HCT116 (cell line): ENCODE measurements around the gene PTGDS. TPM values are rescaled to one million over a fixed set of nuclear protein-coding genes. Genes with fewer than 3 reads are reported as not detected.

Experiments
- ATAC-seq: fragments of 200-7000 bp; cut with Tn5 transposase; 2 replicates; pipeline ENCODE4 v1.9.1; 2020; ENCODE audit warnings: mild to moderate bottlenecking, moderate library complexity
- BruUV-seq: library from RNA; stranded (reverse); fragments of 400-500 nt; replicated peaks from 2 replicates; lab custom pipeline; 2021; lab: Mats Ljungman, UMichigan
- CTCF ChIA-PET: fragments of 300-600 bp; sonication (Branson Sonifier 250); formaldehyde crosslinking; loops from one replicate; lab custom pipeline; 2021; ENCODE audit warnings: antibody characterized with exemption; lab: Charles Lee
- POLR2A ChIA-PET: fragments of 300-600, 350-600 bp; sonication (Branson Sonifier 250); formaldehyde crosslinking; loops from one replicate; lab custom pipeline; 2021; ENCODE audit warnings: antibody characterized with exemption; lab: Charles Lee
- RAD21 ChIA-PET, 2 experiments: fragments of 300-600 bp; sonication (Branson Sonifier 250); formaldehyde crosslinking; loops; one replicate each; lab custom pipeline; 2023; ENCODE audit warnings: low total read pairs in 2 of 2; ENCODE audit not compliant: uncharacterized antibody in 2 of 2, unreplicated experiment in 2 of 2, low non-redundant PET in 1 of 2; lab: Charles Lee
- DNase-seq: peaks from one replicate; pipeline ENCODE4 v3.0.0-alpha.2; 2010; ENCODE audit warnings: low read depth, low spot score
- H2AFZ ChIP-seq: fragments of 200-600 bp; shearing (Covaris generic), sonication (generic); 2 replicates; pipeline ENCODE4 v1.6.1; 2017; ENCODE audit warnings: low read depth, mixed run types, mixed read lengths, antibody characterized with exemption, low read length; ENCODE audit not compliant: poor library complexity, severe bottlenecking
- H3K27ac ChIP-seq: 2 replicates; pipeline ENCODE4 v1.5.1; 2012; ENCODE audit warnings: low read depth, low read length
- H3K27me3 ChIP-seq: fragments of 200-600 bp; sonication (generic); 2 replicates; pipeline ENCODE4 v1.6.1; 2016; ENCODE audit warnings: mixed run types, low read length, mixed read lengths; ENCODE audit not compliant: insufficient read depth
- H3K36me3 ChIP-seq, 2 experiments: fragments of 200-500 bp in 1 of 2; fragments of 200-600 bp in 1 of 2; sonication (Bioruptor generic) in 1 of 2; sonication (generic) in 1 of 2; 2 replicates each; pipeline versions ENCODE4 v1.5.1 to v1.6.1; 2014 to 2016; ENCODE audit warnings: low read length in 2 of 2, inconsistent platforms in 1 of 2, mixed read lengths in 1 of 2, mixed run types in 1 of 2; ENCODE audit not compliant: insufficient read depth in 2 of 2, control insufficient read depth in 1 of 2
- H3K4me1 ChIP-seq, 2 experiments: fragments of 200-600 bp in 1 of 2; sonication (generic) in 1 of 2; 2 replicates each; pipeline versions ENCODE4 v1.5.1 to v1.6.1; 2012 to 2017; ENCODE audit warnings: low read length in 2 of 2, inconsistent platforms in 1 of 2, mild to moderate bottlenecking in 1 of 2, mixed read lengths in 1 of 2, mixed run types in 1 of 2, moderate library complexity in 1 of 2; ENCODE audit not compliant: insufficient read depth in 2 of 2, control insufficient read depth in 1 of 2
- H3K4me2 ChIP-seq: fragments of 200-600 bp; sonication (generic); 2 replicates; pipeline ENCODE4 v1.6.1; 2017; ENCODE audit warnings: mixed run types, low read length, mixed read lengths
- H3K4me3 ChIP-seq, 2 experiments: fragments of 200-600 bp in 1 of 2; sonication (generic) in 1 of 2; replicated peaks in 1 of 2; 2 replicates each; pipeline ENCODE4 v1.5.1; 2011 to 2016; ENCODE audit warnings: low read length in 2 of 2, control low read depth in 1 of 2, low read depth in 1 of 2, mild to moderate bottlenecking in 1 of 2, mixed read lengths in 1 of 2, mixed run types in 1 of 2
- H3K79me2 ChIP-seq: fragments of 200-600 bp; sonication (generic); 2 replicates; pipeline ENCODE4 v1.6.1; 2017; ENCODE audit warnings: mild to moderate bottlenecking, mixed run types, low read length, moderate library complexity, mixed read lengths; ENCODE audit not compliant: insufficient read depth
- H3K9ac ChIP-seq: fragments of 200-600 bp; sonication (generic); 2 replicates; pipeline ENCODE4 v1.6.1; 2016; ENCODE audit warnings: low read length, mixed read lengths
- H3K9me2 ChIP-seq: fragments of 200-600 bp; sonication (generic), shearing (Covaris generic); 2 replicates; pipeline ENCODE4 v1.6.1; 2017; ENCODE audit warnings: mixed run types, mild to moderate bottlenecking, moderate library complexity; ENCODE audit not compliant: insufficient read depth
- H3K9me3 ChIP-seq, 2 experiments: fragments of 200-500 bp in 1 of 2; fragments of 200-600 bp in 1 of 2; sonication (Bioruptor generic) in 1 of 2; sonication (generic) in 1 of 2; 2 replicates each; pipeline ENCODE4 v1.6.1; 2014 to 2017; ENCODE audit warnings: low read length in 2 of 2, mixed read lengths in 2 of 2, inconsistent platforms in 1 of 2, low read depth in 1 of 2, mild to moderate bottlenecking in 1 of 2, mixed run types in 1 of 2, moderate library complexity in 1 of 2; ENCODE audit not compliant: control insufficient read depth in 1 of 2, insufficient read depth in 1 of 2
- H4K20me1 ChIP-seq: fragments of 200-600 bp; sonication (generic), shearing (Covaris generic); 2 replicates; pipeline ENCODE4 v1.6.1; 2017; ENCODE audit warnings: mixed run types, mild to moderate bottlenecking, moderate library complexity; ENCODE audit not compliant: insufficient read depth
- ATF3 ChIP-seq: IDR thresholded peaks from 2 replicates; pipeline ENCODE4 v1.6.1; 2012
- CBX3 ChIP-seq: IDR thresholded peaks from 2 replicates; pipeline ENCODE4 v1.6.1; 2012; ENCODE audit warnings: low read depth
- CEBPB ChIP-seq: IDR thresholded peaks from 2 replicates; pipeline ENCODE4 v1.6.1; 2012; ENCODE audit warnings: low read depth
- CTCF ChIP-seq, 3 experiments: fragments of 200-600 bp in 1 of 3; sonication (generic) in 1 of 3; IDR thresholded peaks in 2 of 3; conservative IDR thresholded peaks in 1 of 3; 2 replicates each; pipeline ENCODE4 v1.5.1; 2012 to 2017; ENCODE audit warnings: low read depth in 2 of 3, low read length in 2 of 3, antibody characterized with exemption in 1 of 3, borderline replicate concordance in 1 of 3, control low read depth in 1 of 3, mild to moderate bottlenecking in 1 of 3, mixed read lengths in 1 of 3, mixed run types in 1 of 3, moderate library complexity in 1 of 3; ENCODE audit not compliant: insufficient read depth in 1 of 3
- EGR1 ChIP-seq: IDR thresholded peaks from 2 replicates; pipeline ENCODE4 v1.6.1; 2012; ENCODE audit warnings: low read depth
- ELF1 ChIP-seq: IDR thresholded peaks from 2 replicates; pipeline ENCODE4 v1.6.1; 2012; ENCODE audit warnings: low read depth, borderline replicate concordance
- EZH2 ChIP-seq: fragments of 200-600 bp; sonication (generic); IDR thresholded peaks from 2 replicates; pipeline ENCODE4 v1.6.1; 2017; ENCODE audit warnings: antibody characterized with exemption, mixed run types
- FOSL1 ChIP-seq: IDR thresholded peaks from 2 replicates; pipeline ENCODE4 v1.6.1; 2012; ENCODE audit warnings: low read depth
- RAD21 ChIP-seq: IDR thresholded peaks from 2 replicates; pipeline ENCODE4 v1.6.1; 2012; ENCODE audit warnings: low read depth, mild to moderate bottlenecking
- SIN3A ChIP-seq: IDR thresholded peaks from 2 replicates; pipeline ENCODE4 v1.6.1; 2012; ENCODE audit warnings: low read depth
- SP1 ChIP-seq: IDR thresholded peaks from 2 replicates; pipeline ENCODE4 v1.6.1; 2012; ENCODE audit warnings: low read depth
- TCF7L2 ChIP-seq: IDR thresholded peaks from 2 replicates; pipeline ENCODE4 v1.7.0; 2011; ENCODE audit warnings: borderline replicate concordance, inconsistent platforms; ENCODE audit not compliant: insufficient read depth, insufficient read length; ENCODE audit errors: extremely low read depth
- YY1 ChIP-seq: IDR thresholded peaks from 2 replicates; pipeline ENCODE4 v1.6.1; 2011; ENCODE audit warnings: low read length, low read depth, moderate library complexity, mild to moderate bottlenecking; ENCODE audit not compliant: insufficient replicate concordance; ENCODE audit errors: extremely low read depth
- ZFX ChIP-seq: fragments of 450-650 bp; IDR thresholded peaks from 2 replicates; pipeline ENCODE4 v1.6.1; 2017
- ZNF274 ChIP-seq: fragments of 200-500 bp; sonication (Bioruptor generic); IDR thresholded peaks from 2 replicates; pipeline ENCODE4 v1.6.1; 2014; ENCODE audit warnings: mild to moderate bottlenecking, low read depth, low read length, inconsistent platforms
- intact Hi-C: fragments of 100-400 bp; cut with micrococcal nuclease; formaldehyde crosslinking; loops from 2 replicates; pipeline ENCODE4 v1.10.0; 2022
- total RNA-seq: library from RNA; stranded (reverse); gene quantifications from one replicate; pipeline ENCODE4 v1.2.1, GENCODE V29; 2021; ENCODE audit not compliant: unreplicated experiment

Gene PTGDS
- total RNA-seq, 1 experiment from 2014 or later = 3.1 TPM

- Histone ChIP-seq H3K36me3 (no peaks in the 10 kb centered on the region), H3K27ac (no peak overlapping the region), H2AFZ (no peak overlapping the region), H3K27me3 (no peaks in the 10 kb centered on the region), H3K4me2 (no peak overlapping the region), H3K9ac (no peak overlapping the region), H3K79me2 (no peaks in the 10 kb centered on the region), H3K9me2 (no peaks in the 10 kb centered on the region), H3K9me3 (no peaks in the 10 kb centered on the region), H4K20me1 (no peaks in the 10 kb centered on the region), H3K4me3 (no peak overlapping the region), H3K4me1 (no peaks in the 10 kb centered on the region)
- intact Hi-C loops = no loop called here
- ChIA-PET POLR2A (no interaction called here), RAD21 (no interaction called here), CTCF (no interaction called here)
- TF ChIP-seq CEBPB (no peak), ELF1 (no peak), EGR1 (no peak), SP1 (no peak), ZFX (no peak), EZH2 (no peak), FOSL1 (no peak), RAD21 (no peak), ATF3 (no peak), YY1 (no peak), CTCF (IDR thresholded peaks at IDR 0.05 in 2 of 3, conservative IDR thresholded peaks at IDR 0.05 in 1 of 3; ENCODE audit: borderline replicate concordance in 1 of 3, insufficient read depth in 1 of 3, low read depth in 2 of 3, low read length in 2 of 3) (no peak), ZNF274 (no peak), TCF7L2 (no peak), CBX3 (no peak), SIN3A (no peak)
- ATAC-seq (no peak), DNase-seq (no peak)
- no TSS peak for BruUV-seq
These were observed 7.2 kb downstream of the PTGDS start for GRCh38 chr9:136984464-136985026.
